ENCODE measurements around the gene TAS1R3. TPM values are rescaled to one million over a fixed set of nuclear protein-coding genes. Genes with fewer than 3 reads are reported as not detected.

The TAS1R3 gene
- total and polyA plus RNA-seq, 12 donors: 0.16 to 3.1 (median 0.37) TPM

GRCh38 chr1:1359664-1360468 lies 28.8 kb downstream of the TAS1R3 start:
- peak; percentile 53 to 65 for DNase-seq
- peaks cover 0 to 74% (median 37%) of the 10 kb centered on the region in 7 donors for H3K27me3 ChIP-seq
- H3K4me1 ChIP-seq: peaks cover 0 to 53% (median 20%) of the 10 kb centered on the region in 9 donors
- peaks cover 0 to under 1% (median 0%) of the 10 kb centered on the region in 9 donors for H3K36me3 ChIP-seq
- peak; percentile 7 to 62 (median 34) for ATAC-seq
- 63 to 68% methylated on average over 28 of the region's 28 CpGs for WGBS, 2 donors
- intact Hi-C loops (cut with DNase I): loop anchor here in 1 of 10 donors (5.0 kb wide), 1 partner anchor 243 kb away; the partner anchor contains the start of gene C1orf159
- no peaks in the 10 kb centered on the region for H3K9me3 ChIP-seq
- TF ChIP-seq CTCF (IDR thresholded peaks at IDR 0.05): no peak
- H3K27ac ChIP-seq: peak overlapping the region; percentile 57 to 93 (median 85)
- H3K4me3 ChIP-seq: peak overlapping the region in 5 of 10 donors; percentile 52 to 69 (median 64)

GRCh38 chr1:1360506-1361169 lies 29.6 kb downstream of the TAS1R3 start:
- peak; percentile 62 to 68 for DNase-seq
- intact Hi-C loops (cut with DNase I): no loop called here
- Histone ChIP-seq H3K36me3 (no peaks in the 10 kb centered on the region), H3K4me1 (peaks cover 0 to 49% (median 15%) of the 10 kb centered on the region in 9 donors), H3K4me3 (peak overlapping the region in 3 of 10 donors; percentile 17 to 69 (median 66)), H3K27ac (peak overlapping the region; percentile 57 to 93 (median 85)), H3K9me3 (no peaks in the 10 kb centered on the region), H3K27me3 (peaks cover 0 to 66% (median 30%) of the 10 kb centered on the region in 7 donors)
- 73% methylated on average over 20 of the region's 20 CpGs for WGBS, 2 donors
- ATAC-seq: peak; percentile 31 to 68 (median 61)
- TF ChIP-seq CTCF (IDR thresholded peaks at IDR 0.05): no peak

GRCh38 chr1:1361233-1361981 lies 30.3 kb downstream of the TAS1R3 start:
- H3K27ac ChIP-seq: peak overlapping the region; percentile 7 to 93 (median 56)
- 76 to 78% methylated on average over 35 of the region's 35 CpGs for WGBS, 2 donors
- no peaks in the 10 kb centered on the region for H3K36me3 ChIP-seq
- H3K9me3 ChIP-seq: peaks cover 0 to under 1% (median 0%) of the 10 kb centered on the region in 11 donors
- TF ChIP-seq CTCF (IDR thresholded peaks at IDR 0.05): no peak
- peaks cover 0 to 42% (median 13%) of the 10 kb centered on the region in 9 donors for H3K4me1 ChIP-seq
- peaks cover 0 to 65% (median 26%) of the 10 kb centered on the region in 7 donors for H3K27me3 ChIP-seq
- intact Hi-C loops (cut with DNase I): no loop called here
- no peak overlapping the region for H3K4me3 ChIP-seq
- DNase-seq (no peak), ATAC-seq (no peak)
